GM18858 (cell line): ENCODE data around the gene WFDC11.
"Not testable (repeated sequence)": the region's sequence is repeated elsewhere in the genome, so short reads cannot be mapped to it uniquely, and the experiment has no call there.

ENCODE experiments used
- ATAC-seq: cut with Tn5 transposase; IDR thresholded peaks from one replicate; pipeline ENCODE4 v1.9.1; 2021; ENCODE audit not compliant: unreplicated experiment

The WFDC11 gene

DNA sequence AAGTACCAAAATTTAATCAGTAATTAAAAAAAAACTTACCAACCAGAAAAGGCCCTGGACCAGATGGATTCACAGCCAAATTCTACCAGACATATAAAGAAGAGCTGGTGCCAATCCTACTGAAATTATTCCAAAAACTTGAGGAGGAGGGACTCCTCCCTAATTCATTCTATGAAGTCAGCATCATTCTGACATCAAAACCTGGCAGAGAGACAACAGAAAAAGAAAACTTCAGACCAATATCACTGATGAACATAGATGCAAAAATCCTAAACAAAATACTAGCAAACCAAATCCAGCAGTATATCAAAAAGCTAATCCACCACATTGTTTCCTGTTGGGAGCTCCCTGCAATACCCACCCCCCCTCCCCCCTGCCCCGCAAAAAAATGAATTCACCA, at the start of gene WFDC11:
Gene WFDC11 (minus strand): TSS at position 101 of the 400 bp plus-strand sequence. CDS start 19,639 bp downstream, outside the sequence.
- ATAC-seq = no peak

GRCh38 chr20:45716141-45716688, 46.2 kb upstream of the WFDC11 start:
- ATAC-seq = not testable (repeated sequence)

- no peak for ATAC-seq
These were observed 35.1 kb upstream of the WFDC11 start, which contains the start of gene WFDC10B for GRCh38 chr20:45704969-45705637. WFDC10B (minus strand) TSS chr20:45705019; CDS start chr20:45685992, 19,027 bp downstream.

- no peak for ATAC-seq
These were observed 31.8 kb upstream of the WFDC11 start, which contains the start of gene WFDC13 for GRCh38 chr20:45701873-45702272. WFDC13 (plus strand) TSS chr20:45702038; CDS start chr20:45702124, 86 bp downstream.

GRCh38 chr20:45701104-45701503, 31.1 kb upstream of the WFDC11 start:
- ATAC-seq = no peak

DNA sequence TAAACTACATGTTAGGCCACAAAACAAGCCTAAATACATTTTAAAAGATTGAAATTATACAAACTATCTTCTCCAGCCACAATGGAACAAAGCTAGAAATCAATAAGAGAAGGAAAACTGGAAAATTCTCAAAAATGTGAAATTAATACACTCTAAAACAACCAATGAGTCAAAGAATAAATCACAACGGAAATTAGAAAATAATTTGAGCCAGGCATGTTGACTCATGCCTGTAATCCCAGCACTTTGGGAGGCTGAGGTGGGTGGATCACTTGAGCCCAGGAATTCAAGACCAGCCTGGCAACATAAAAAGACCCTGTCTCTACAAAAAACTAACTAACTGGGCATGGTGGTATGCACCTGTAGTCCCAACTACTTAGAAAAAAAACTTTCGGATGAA, 25.5 kb upstream of the WFDC11 start:
- ATAC-seq = no peak

DNA sequence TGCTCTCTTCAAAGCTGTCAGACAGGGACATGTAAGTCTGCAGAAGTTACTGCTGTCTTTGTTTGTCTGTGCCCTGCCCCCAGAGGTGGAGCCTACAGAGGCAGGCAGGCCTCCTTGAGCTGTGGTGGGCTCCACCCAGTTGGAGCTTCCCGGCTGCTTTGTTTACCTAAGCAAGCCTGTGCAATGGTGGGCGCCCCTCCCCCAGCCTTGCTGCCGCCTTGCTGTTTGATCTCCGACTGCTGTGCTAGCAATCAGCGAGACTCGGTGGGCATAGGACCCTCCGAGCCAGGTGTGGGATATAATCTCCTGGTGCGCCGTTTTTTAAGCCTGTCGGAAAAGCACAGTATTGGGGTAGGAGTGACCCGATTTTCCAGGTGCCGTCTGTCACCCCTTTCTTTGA, 23.3 kb upstream of the WFDC11 start:
- not testable (repeated sequence) for ATAC-seq

DNA sequence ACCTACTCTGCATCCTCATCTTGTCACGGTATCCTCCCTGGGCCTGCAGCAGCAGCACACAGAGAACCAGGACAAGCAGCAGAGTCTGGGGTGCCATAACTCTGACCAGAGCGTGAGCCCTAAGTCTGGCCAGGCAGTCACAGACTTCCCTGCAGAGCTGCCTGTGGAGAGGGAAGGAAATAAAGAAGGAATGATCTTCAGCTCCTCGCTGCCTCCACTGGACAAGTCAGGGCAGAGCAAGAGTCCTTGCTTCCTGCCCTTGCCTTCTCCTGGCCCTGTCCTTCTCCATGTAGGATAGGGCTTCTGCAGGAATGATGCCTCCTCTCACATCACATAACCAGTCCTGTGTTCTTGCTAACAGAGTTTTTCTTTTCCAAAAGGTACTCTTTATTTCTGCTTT, 15.9 kb upstream of the WFDC11 start:
- no peak for ATAC-seq

- ATAC-seq = no peak
These were observed 9.6 kb upstream of the WFDC11 start for GRCh38 chr20:45679650-45680049.

- no peak for ATAC-seq
These were observed 2.7 kb upstream of the WFDC11 start for GRCh38 chr20:45672765-45673164.

DNA sequence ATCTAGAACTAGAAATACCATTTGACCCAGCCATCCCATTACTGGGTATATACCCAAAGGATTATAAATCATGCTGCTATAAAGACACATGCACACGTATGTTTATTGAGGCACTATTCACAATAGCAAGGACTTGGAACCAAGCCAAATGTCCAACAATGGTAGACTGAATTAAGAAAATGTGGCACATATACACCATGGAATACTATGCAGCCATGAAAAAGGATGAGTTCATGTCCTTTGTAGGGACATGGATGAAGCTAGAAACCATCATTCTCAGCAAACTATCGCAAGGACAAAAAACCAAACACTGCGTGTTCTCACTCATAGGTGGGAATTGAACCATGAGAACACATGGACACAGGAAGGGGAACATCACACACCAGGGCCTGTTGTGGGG, 13.0 kb downstream of the WFDC11 start:
- not testable (repeated sequence) for ATAC-seq

DNA sequence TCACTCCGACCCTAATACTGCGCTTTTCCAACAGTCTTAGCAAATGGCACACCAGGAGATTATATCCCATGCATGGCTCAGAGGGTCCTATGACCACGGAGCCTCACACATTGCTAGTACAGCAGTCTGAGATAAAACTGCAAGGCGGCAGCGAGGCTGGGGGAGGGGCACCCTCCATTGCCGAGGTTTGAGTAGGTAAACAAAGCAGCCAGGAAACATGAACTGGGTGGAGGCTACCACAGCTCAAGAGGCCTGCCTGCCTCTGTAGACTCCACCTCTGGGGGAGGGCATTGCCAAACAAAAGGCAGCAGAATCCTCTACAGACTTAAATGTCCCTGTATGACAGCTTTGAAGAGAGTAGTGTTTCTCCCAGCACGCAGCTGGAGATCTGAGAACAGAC, 18.3 kb downstream of the WFDC11 start:
- not testable (repeated sequence) for ATAC-seq

DNA sequence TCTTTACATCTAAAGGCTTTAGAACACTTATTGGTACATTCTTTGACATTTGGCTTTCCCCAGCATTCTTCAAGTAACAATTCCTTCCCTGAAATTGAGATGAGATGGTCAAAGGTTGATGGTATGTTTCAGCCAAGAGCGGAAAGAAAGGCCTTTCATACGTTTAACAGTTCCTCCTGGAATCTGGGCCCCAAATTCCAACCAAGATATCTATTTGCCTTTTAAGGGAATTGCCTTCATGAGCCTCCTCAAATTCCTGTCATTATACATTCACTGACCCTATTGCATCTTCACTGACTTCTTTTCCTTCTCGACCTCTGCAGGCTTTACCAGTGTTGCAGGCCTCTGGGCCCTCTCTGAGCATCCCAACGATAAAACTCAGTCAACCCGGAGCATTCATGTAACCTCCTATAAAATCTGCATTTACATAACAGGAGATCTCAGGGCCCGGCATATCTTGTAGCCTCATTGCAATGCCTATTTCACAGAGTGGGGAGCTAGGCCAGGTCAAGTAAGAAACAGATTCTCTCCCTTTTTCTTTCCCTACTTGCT, 20.7 kb downstream of the WFDC11 start:
- ATAC-seq = no peak

DNA sequence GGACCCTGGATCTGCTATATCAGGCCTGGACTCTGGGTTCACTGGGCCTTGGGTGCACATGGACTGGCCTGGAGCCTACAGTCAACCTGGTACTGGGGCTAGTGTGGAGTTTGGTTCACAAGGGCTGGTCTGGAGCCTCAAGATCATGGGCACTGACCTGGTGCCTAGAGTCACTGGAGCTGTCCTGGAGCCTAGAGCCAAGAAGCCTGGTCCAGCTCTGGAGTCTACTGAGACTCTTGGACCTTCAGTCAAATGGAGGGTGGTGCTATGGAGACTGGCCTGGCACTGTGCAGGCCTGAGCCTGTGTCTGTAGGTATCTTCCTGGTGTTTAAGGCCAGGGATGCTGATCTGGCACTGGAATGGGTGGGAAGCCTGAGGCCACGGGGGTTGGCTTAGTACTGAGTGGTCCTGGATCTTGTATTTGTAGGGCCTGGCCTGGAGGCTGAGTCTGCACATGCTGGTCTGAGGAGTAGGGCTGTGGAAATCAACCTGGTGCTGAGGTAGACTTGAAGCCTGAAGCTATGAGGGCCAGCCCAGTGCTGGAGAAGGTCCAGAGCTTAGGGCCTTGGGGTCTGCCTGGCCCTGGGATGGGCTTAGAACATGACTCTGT, 22.5 kb downstream of the WFDC11 start:
- no peak for ATAC-seq

GRCh38 chr20:45646875-45647274, 23.2 kb downstream of the WFDC11 start:
- no peak for ATAC-seq

DNA sequence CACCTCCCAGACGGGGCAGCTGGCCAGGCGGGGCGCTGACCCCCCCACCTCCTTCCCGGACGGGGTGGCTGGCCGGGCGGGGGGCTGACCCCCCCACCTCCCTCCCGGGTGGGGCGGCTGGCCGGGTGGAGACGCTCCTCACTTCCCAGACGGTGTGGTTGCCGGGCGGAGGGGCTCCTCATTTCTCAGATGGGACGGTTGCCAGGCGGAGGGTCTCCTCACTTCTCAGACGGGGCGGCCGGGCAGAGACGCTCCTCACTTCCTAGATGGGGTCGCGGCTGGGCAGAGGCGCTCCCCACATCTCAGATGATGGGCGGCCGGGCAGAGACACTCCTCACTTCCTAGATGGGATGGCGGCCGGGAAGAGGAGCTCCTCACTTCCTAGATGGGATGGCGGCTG, 24.2 kb downstream of the WFDC11 start:
- not testable (repeated sequence) for ATAC-seq

DNA sequence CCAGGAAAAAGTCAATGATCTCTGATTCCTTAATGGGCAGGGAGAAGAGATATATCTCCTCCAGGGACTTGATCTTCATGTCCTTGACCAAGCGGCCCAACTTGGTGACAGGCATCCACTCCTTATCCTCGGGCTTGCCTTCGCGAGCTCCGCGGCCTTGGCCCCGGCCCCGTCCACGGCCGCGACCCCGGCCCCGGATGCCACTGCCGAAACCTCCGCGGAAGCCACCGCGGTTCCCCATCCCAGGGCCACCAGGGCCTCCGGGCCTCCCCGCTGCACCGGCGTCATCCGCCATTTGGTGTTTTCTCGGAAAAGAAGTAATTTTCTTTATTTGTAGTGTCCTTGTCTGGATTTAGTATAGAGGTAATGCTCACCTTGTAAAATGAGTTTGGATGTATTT, 29.0 kb downstream of the WFDC11 start:
- ATAC-seq = not testable (repeated sequence)

DNA sequence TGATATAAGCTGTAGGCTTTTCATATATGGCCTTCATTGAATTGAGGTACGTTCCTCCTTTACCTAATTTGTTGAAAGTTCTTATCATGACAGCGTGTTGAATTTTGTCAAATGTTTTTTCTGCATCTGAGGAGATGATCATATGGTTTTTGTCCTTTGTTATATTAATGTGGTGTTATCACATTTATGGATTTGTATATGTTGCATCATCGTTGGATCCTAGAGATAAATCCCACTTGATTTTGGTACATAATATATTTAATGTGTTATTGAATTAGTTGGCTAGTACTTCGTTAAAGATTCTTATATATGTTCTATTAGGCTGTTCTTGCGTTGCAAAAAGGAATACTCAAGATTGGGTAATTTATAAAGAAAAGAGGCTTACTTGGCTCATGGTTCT, 30.4 kb downstream of the WFDC11 start:
- no peak for ATAC-seq

- no peak for ATAC-seq
These were observed 33.5 kb downstream of the WFDC11 start for GRCh38 chr20:45636513-45636912.

- no peak for ATAC-seq
These were observed 38.9 kb downstream of the WFDC11 start, which contains the start of gene WFDC9 for GRCh38 chr20:45631184-45631583. WFDC9 (minus strand) TSS chr20:45631284; CDS start chr20:45610181, 21,103 bp downstream.

DNA sequence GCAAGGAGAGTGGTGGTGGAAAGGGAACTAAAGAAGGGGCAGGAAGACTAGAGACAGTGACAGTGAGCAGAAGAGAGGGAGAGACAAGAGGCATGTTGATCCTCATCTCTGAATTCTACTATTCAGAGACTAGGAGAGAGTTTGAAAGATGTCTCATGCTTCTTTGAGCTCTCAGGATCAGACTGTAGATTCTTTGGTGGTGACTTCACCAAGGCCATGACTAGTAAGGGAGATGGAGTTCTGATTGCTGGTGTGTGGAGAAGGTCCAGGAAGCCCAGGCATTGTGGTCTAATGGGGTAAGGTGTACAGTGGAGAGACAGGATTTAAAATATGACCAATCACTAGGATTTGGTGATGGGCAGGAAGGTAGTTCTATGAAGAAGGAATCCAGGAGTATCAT, 39.7 kb downstream of the WFDC11 start:
- no peak for ATAC-seq
